IMR-90 (cell line): ENCODE results near the gene SYNRG. TPM values are rescaled to one million over a fixed set of nuclear protein-coding genes. Genes with fewer than 3 reads are reported as not detected.

ENCODE experiments used
- ATAC-seq: fragments of 200-7000 bp; cut with Tn5 transposase; 2 replicates; pipeline ENCODE4 v1.9.1; 2020; ENCODE audit warnings: low read depth, mild to moderate bottlenecking, moderate library complexity
- BruUV-seq: library from RNA; stranded (reverse); fragments of 400-500 nt; replicated peaks from 2 replicates; lab custom pipeline; 2021; lab: Mats Ljungman, UMichigan
- CTCF ChIA-PET: fragments of 300-600 bp; formaldehyde crosslinking; extraction: SDS; loops from one replicate; lab custom pipeline; 2021; ENCODE audit warnings: antibody characterized with exemption; lab: Yijun Ruan, JAX
- POLR2A ChIA-PET: fragments of 300-600 bp; sonication (Branson Sonifier 250); formaldehyde crosslinking; loops from one replicate; lab custom pipeline; 2022; ENCODE audit warnings: antibody characterized with exemption; ENCODE audit not compliant: unreplicated experiment; lab: Charles Lee
- DNase-seq: peaks from one replicate; pipeline ENCODE4 v3.0.0; 2013
- H2AFZ ChIP-seq: replicated peaks from 2 replicates; pipeline ENCODE3; 2013; ENCODE audit warnings: low read length, mild to moderate bottlenecking; ENCODE audit not compliant: poor library complexity
- H2AK5ac ChIP-seq: 2 replicates; pipeline ENCODE4 v1.6.1; 2013; ENCODE audit warnings: low read depth, low read length, inconsistent platforms
- H2AK9ac ChIP-seq: replicated peaks from 2 replicates; pipeline ENCODE3; 2013; ENCODE audit warnings: mild to moderate bottlenecking, low read depth, low read length, moderate library complexity; ENCODE audit not compliant: poor library complexity
- H2BK120ac ChIP-seq: 2 replicates; pipeline ENCODE4 v1.6.1; 2013; ENCODE audit warnings: low read depth, low read length, inconsistent platforms
- H2BK15ac ChIP-seq: 3 replicates; pipeline ENCODE4 v1.6.1; 2013; ENCODE audit warnings: low read depth, low read length, inconsistent platforms
- H2BK20ac ChIP-seq: 2 replicates; pipeline ENCODE4 v1.6.1; 2013; ENCODE audit warnings: low read depth, mild to moderate bottlenecking, inconsistent platforms, low read length, moderate library complexity
- H2BK5ac ChIP-seq: 2 replicates; pipeline ENCODE4 v1.6.1; 2013; ENCODE audit warnings: mild to moderate bottlenecking, low read depth, low read length, inconsistent platforms; ENCODE audit not compliant: poor library complexity, severe bottlenecking
- H3K14ac ChIP-seq: replicated peaks from 2 replicates; pipeline ENCODE4 v1.6.1; 2013; ENCODE audit warnings: low read depth, low read length, inconsistent platforms
- H3K18ac ChIP-seq: 2 replicates; pipeline ENCODE4 v1.6.1; 2013; ENCODE audit warnings: low read depth, low read length, control low read depth
- H3K23ac ChIP-seq: 2 replicates; pipeline ENCODE4 v1.6.1; 2013; ENCODE audit warnings: low read depth, low read length, inconsistent platforms
- H3K27ac ChIP-seq: 2 replicates; pipeline ENCODE4 v1.5.1; 2013; ENCODE audit warnings: mild to moderate bottlenecking, control low read depth, low read length; ENCODE audit not compliant: insufficient read depth
- H3K27me3 ChIP-seq: 2 replicates; pipeline ENCODE4 v1.6.1; 2013; ENCODE audit warnings: low read length; ENCODE audit not compliant: control insufficient read depth, insufficient read depth
- H3K36me3 ChIP-seq: 2 replicates; pipeline ENCODE4 v1.6.1; 2013; ENCODE audit warnings: low read length, mixed read lengths; ENCODE audit not compliant: control insufficient read depth, insufficient read depth
- H3K4ac ChIP-seq: 2 replicates; pipeline ENCODE4 v1.6.1; 2013; ENCODE audit warnings: low read depth, low read length, inconsistent platforms
- H3K4me1 ChIP-seq: 2 replicates; pipeline ENCODE4 v1.6.1; 2013; ENCODE audit warnings: low read length, mixed read lengths; ENCODE audit not compliant: control insufficient read depth, insufficient read depth
- H3K4me2 ChIP-seq: 2 replicates; pipeline ENCODE4 v1.6.1; 2013; ENCODE audit warnings: low read depth, mild to moderate bottlenecking, control low read depth, low read length, moderate library complexity
- H3K4me3 ChIP-seq: 2 replicates; pipeline ENCODE4 v1.5.1; 2013; ENCODE audit warnings: low read depth, mild to moderate bottlenecking, control low read depth, low read length, moderate library complexity; ENCODE audit not compliant: insufficient read depth
- H3K56ac ChIP-seq: 2 replicates; pipeline ENCODE4 v1.6.1; 2013; ENCODE audit warnings: low read length, inconsistent platforms; ENCODE audit not compliant: insufficient read depth; ENCODE audit errors: extremely low read depth
- H3K79me1 ChIP-seq, 2 experiments: 2 replicates each; pipeline ENCODE4 v1.6.1; 2013; ENCODE audit warnings: low read length in 2 of 2, inconsistent platforms in 1 of 2, low read depth in 1 of 2
- H3K9ac ChIP-seq: 2 replicates; pipeline ENCODE4 v1.6.1; 2013; ENCODE audit warnings: low read depth, low read length, control low read depth
- H3K9me1 ChIP-seq: 2 replicates; pipeline ENCODE4 v1.6.1; 2013; ENCODE audit warnings: low read length, inconsistent platforms; ENCODE audit not compliant: insufficient read depth
- H3K9me3 ChIP-seq: 2 replicates; pipeline ENCODE4 v1.6.1; 2013; ENCODE audit warnings: low read length; ENCODE audit not compliant: control insufficient read depth, insufficient read depth
- H4K20me1 ChIP-seq: 2 replicates; pipeline ENCODE4 v1.6.1; 2013; ENCODE audit warnings: low read length, inconsistent platforms; ENCODE audit not compliant: insufficient read depth
- H4K5ac ChIP-seq: 2 replicates; pipeline ENCODE4 v1.6.1; 2013; ENCODE audit warnings: mild to moderate bottlenecking, low read depth, low read length, control low read depth
- H4K8ac ChIP-seq, 2 experiments: 2 replicates each; pipeline ENCODE4 v1.6.1; 2013; ENCODE audit warnings: low read depth in 2 of 2, low read length in 2 of 2, control low read depth in 1 of 2, inconsistent platforms in 1 of 2
- H4K91ac ChIP-seq: 2 replicates; pipeline ENCODE4 v1.6.1; 2013; ENCODE audit warnings: low read depth, low read length, inconsistent platforms; ENCODE audit not compliant: insufficient read depth
- BHLHE40 ChIP-seq: fragments of 150-350 bp; IDR thresholded peaks from 2 replicates; pipeline ENCODE4 v1.6.1; 2016; ENCODE audit warnings: mild to moderate bottlenecking, low read depth, low read length
- CEBPB ChIP-seq: IDR thresholded peaks from 2 replicates; pipeline ENCODE4 v1.6.1; 2012; ENCODE audit warnings: low read depth, low read length, improper control_type of control experiment
- CHD1 ChIP-seq: IDR thresholded peaks from 2 replicates; pipeline ENCODE4 v1.6.1; 2012; ENCODE audit warnings: low read depth, low read length, improper control_type of control experiment
- CTCF ChIP-seq: conservative IDR thresholded peaks from 2 replicates; pipeline ENCODE4 v1.5.1; 2012; ENCODE audit warnings: mild to moderate bottlenecking, low read depth, low read length, improper control_type of control experiment
- ELK1 ChIP-seq: fragments of 150-350 bp; IDR thresholded peaks from 2 replicates; pipeline ENCODE4 v1.6.1; 2016; ENCODE audit warnings: low read depth, mild to moderate bottlenecking, low read length, moderate library complexity, borderline replicate concordance
- FOS ChIP-seq: fragments of 150-350 bp; IDR thresholded peaks from 2 replicates; pipeline ENCODE4 v1.6.1; 2016; ENCODE audit warnings: low read depth, low read length
- MAFK ChIP-seq: IDR thresholded peaks from 2 replicates; pipeline ENCODE4 v1.6.1; 2012; ENCODE audit warnings: low read depth, low read length, improper control_type of control experiment
- MAZ ChIP-seq: IDR thresholded peaks from 2 replicates; pipeline ENCODE4 v1.6.1; 2012; ENCODE audit warnings: low read depth, mild to moderate bottlenecking, low read length, improper control_type of control experiment, moderate library complexity, borderline replicate concordance
- MXI1 ChIP-seq: IDR thresholded peaks from 2 replicates; pipeline ENCODE4 v1.6.1; 2012; ENCODE audit warnings: low read depth, mild to moderate bottlenecking, low read length, moderate library complexity, borderline replicate concordance
- NFE2L2 ChIP-seq: fragments of 150-350 bp; IDR thresholded peaks from 2 replicates; pipeline ENCODE4 v1.6.1; 2016; ENCODE audit warnings: low read depth, mild to moderate bottlenecking, low read length
- POLR2A ChIP-seq: IDR thresholded peaks from 2 replicates; pipeline ENCODE4 v1.6.1; 2012; ENCODE audit warnings: mild to moderate bottlenecking, low read depth, low read length
- RAD21 ChIP-seq: IDR thresholded peaks from 2 replicates; pipeline ENCODE4 v1.6.1; 2012; ENCODE audit warnings: low read length, improper control_type of control experiment
- RCOR1 ChIP-seq: IDR thresholded peaks from 2 replicates; pipeline ENCODE4 v1.6.1; 2012; ENCODE audit warnings: mild to moderate bottlenecking, low read length, improper control_type of control experiment; ENCODE audit not compliant: insufficient replicate concordance
- RFX5 ChIP-seq: IDR thresholded peaks from 2 replicates; pipeline ENCODE4 v1.8.0; 2012; ENCODE audit warnings: low read depth, mild to moderate bottlenecking, low read length, moderate library complexity
- SMC3 ChIP-seq: fragments of 150-350 bp; IDR thresholded peaks from 2 replicates; pipeline ENCODE4 v1.6.1; 2016; ENCODE audit warnings: low read depth, mild to moderate bottlenecking, antibody characterized with exemption, low read length, moderate library complexity
- USF2 ChIP-seq: fragments of 150-350 bp; IDR thresholded peaks from 2 replicates; pipeline ENCODE4 v1.6.1; 2017; ENCODE audit warnings: mild to moderate bottlenecking, antibody characterized with exemption, low read length, low read depth
- WGBS, 2 experiments: methylation state at CpG; one replicate each; pipeline versions ENCODE4 v1.1.5 to v1.1.7; 2013; ENCODE audit warnings: missing lambda C conversion rate in 2 of 2; ENCODE audit not compliant: insufficient read length in 1 of 2; ENCODE audit errors: extremely low coverage in 2 of 2; 5-methylcytosine and 5-hydroxymethylcytosine counted together
- dilution Hi-C: fragments of 300-500 bp; cut with HindIII; formaldehyde crosslinking; loops from one replicate; pipeline ENCODE4 v1.14.3; 2018; ENCODE audit warnings: low sequenced_read_pairs; ENCODE audit not compliant: unreplicated experiment
- in situ Hi-C: fragments of 300-500 bp; cut with MboI; formaldehyde crosslinking; loops from 3 replicates; pipeline ENCODE4 v1.14.3; 2019; ENCODE audit warnings: low sequenced_read_pairs, inconsistent platforms, mixed read lengths
- intact Hi-C: fragments of 100-400 bp; cut with micrococcal nuclease; formaldehyde crosslinking; loops from 2 replicates; pipeline ENCODE4 v1.10.0; 2022
- polyA plus RNA-seq, 3 experiments: library from polyadenylated mRNA; depleted of rRNA; stranded (reverse); fragments of >200 nt; gene quantifications; 2 replicates each; pipeline ENCODE4 v1.2.3, GENCODE V29; 2012; ENCODE audit warnings: low replicate concordance in 1 of 3
- total RNA-seq: library from RNA; depleted of rRNA; stranded (reverse); fragments of >200 nt; gene quantifications from 2 replicates; pipeline ENCODE4 v1.2.3, GENCODE V29; 2012

Gene SYNRG
- total and polyA plus RNA-seq, 2 of the 4 experiments (the other 2 are of a cell fraction) = 11.7 to 15.2 TPM

- no CpG with 5 or more reads among the region's 10 CpGs for WGBS, 2 experiments
- dilution Hi-C loops = no loop called here
- Histone ChIP-seq H3K4me1 (0 out of 2 replicates have a peak, but pooled peaks cover 3% of the 10 kb centered on the region), H3K9me1 (peaks cover 45% of the 10 kb centered on the region), H3K4ac (no peak overlapping the region), H3K14ac (0 out of 2 replicates have a peak overlapping the region, but pooled peaks have one; percentile 19), H3K18ac (no peak overlapping the region), H2BK5ac (peak overlapping the region; percentile 25), H3K36me3 (peaks cover 20% of the 10 kb centered on the region), H3K56ac (no peak overlapping the region), H3K9me3 (no peaks in the 10 kb centered on the region), H2BK120ac (no peak overlapping the region), H2BK20ac (no peak overlapping the region), H3K27me3 (no peaks in the 10 kb centered on the region), H3K23ac (no peak overlapping the region), H4K91ac (no peak overlapping the region), H3K9ac (no peak overlapping the region), H2AK5ac (no peak overlapping the region), H3K4me3 (no peak overlapping the region), H3K27ac (no peak overlapping the region), H2AFZ (peak overlapping the region; percentile 29), H4K5ac (no peak overlapping the region), H3K4me2 (peak overlapping the region; percentile 61), H2AK9ac (peak overlapping the region; percentile 57), H3K79me1 (peaks cover 5 to 78% of the 10 kb centered on the region in 2 experiments), H4K20me1 (peaks cover 97% of the 10 kb centered on the region), H2BK15ac (no peak overlapping the region), H4K8ac (peak overlapping the region in 1 of 2 experiments; percentile 47; a peak in 1 of 4 replicates)
- peak; percentile 52 for TF ChIP-seq CTCF
- TF ChIP-seq MAZ = no peak
- TF ChIP-seq RFX5 = no peak
- TF ChIP-seq ELK1 = no peak
- no peak for TF ChIP-seq BHLHE40
- TF ChIP-seq CEBPB = no peak
- TF ChIP-seq NFE2L2 = no peak
- no peak for TF ChIP-seq FOS
- TF ChIP-seq RAD21 = peak; percentile 42
- no peak for TF ChIP-seq CHD1
- no peak for TF ChIP-seq MAFK
- 0 out of 2 replicates have a peak, but pooled peaks have one; percentile 18 for TF ChIP-seq SMC3
- no peak for TF ChIP-seq RCOR1
- no peak for TF ChIP-seq USF2
- no peak for TF ChIP-seq MXI1
- no peak for TF ChIP-seq POLR2A
- ChIA-PET CTCF (no interaction called here), POLR2A (interaction anchor here (0.5 kb wide), 1 partner anchor 237 kb away, joined by 4 read pairs; no protein-coding TSS in a partner anchor)
- in situ Hi-C loops = no loop called here
- intact Hi-C loops = no loop called here
- BruUV-seq = no TSS peak
- DNase-seq (peak; percentile 47), ATAC-seq (peak; percentile 75)
Observed at GRCh38 chr17:37506678-37507077, 102.5 kb downstream of the SYNRG start.
